GM23338 (cell line): Measurements from ENCODE around the gene ADCY1. TPM values are rescaled to one million over a fixed set of nuclear protein-coding genes. Genes with fewer than 3 reads are reported as not detected.

Source experiments
- ATAC-seq: fragments of 200-7000 bp; cut with Tn5 transposase; 3 replicates; pipeline ENCODE4 v1.9.1; 2020
- DNase-seq: peaks from one replicate; pipeline ENCODE4 v3.0.0-alpha.2; 2015; ENCODE audit warnings: low spot score
- H2AFZ ChIP-seq: fragments of 200-600 bp; sonication (generic); 2 replicates; pipeline ENCODE4 v1.8.0; 2016; ENCODE audit warnings: antibody characterized with exemption, mild to moderate bottlenecking, moderate library complexity
- H3F3A ChIP-seq: fragments of 200-600 bp; sonication (generic); replicated peaks from 2 replicates; pipeline ENCODE4 v1.8.0; 2017; ENCODE audit warnings: antibody characterized with exemption, mixed run types, low read depth
- H3K27ac ChIP-seq: fragments of 200-600 bp; sonication (generic); 2 replicates; pipeline ENCODE4 v1.6.1; 2016; ENCODE audit warnings: low read depth
- H3K27me3 ChIP-seq: fragments of 200-600 bp; sonication (generic); 2 replicates; pipeline ENCODE4 v1.8.0; 2016; ENCODE audit warnings: mild to moderate bottlenecking, mixed run types, moderate library complexity; ENCODE audit not compliant: insufficient read depth
- H3K36me3 ChIP-seq: fragments of 200-600 bp; sonication (generic); 2 replicates; pipeline ENCODE4 v1.8.0; 2016; ENCODE audit warnings: mild to moderate bottlenecking; ENCODE audit not compliant: insufficient read depth
- H3K4me1 ChIP-seq: fragments of 200-600 bp; sonication (generic); 2 replicates; pipeline ENCODE4 v1.8.0; 2016; ENCODE audit warnings: mild to moderate bottlenecking, moderate library complexity; ENCODE audit not compliant: insufficient read depth
- H3K4me2 ChIP-seq: fragments of 200-600 bp; sonication (generic); 2 replicates; pipeline ENCODE4 v1.7.1; 2017; ENCODE audit warnings: mixed run types
- H3K4me3 ChIP-seq: fragments of 200-600 bp; sonication (generic); 2 replicates; pipeline ENCODE4 v1.6.1; 2016; ENCODE audit warnings: mixed run types
- H3K79me2 ChIP-seq: fragments of 200-600 bp; sonication (generic); replicated peaks from 2 replicates; pipeline ENCODE4 v1.8.0; 2017; ENCODE audit warnings: mild to moderate bottlenecking; ENCODE audit not compliant: insufficient read depth
- H3K9me2 ChIP-seq: fragments of 200-600 bp; sonication (generic); 2 replicates; pipeline ENCODE4 v1.8.0; 2017; ENCODE audit not compliant: insufficient read depth
- H4K20me1 ChIP-seq: fragments of 200-600 bp; sonication (generic); replicated peaks from 2 replicates; pipeline ENCODE4 v1.8.0; 2017; ENCODE audit warnings: mild to moderate bottlenecking; ENCODE audit not compliant: insufficient read depth
- H3K27ac Mint-ChIP-seq: 2 replicates; pipeline ENCODE4 v1.8.0; 2020; ENCODE audit warnings: inconsistent platforms, mild to moderate bottlenecking, moderate library complexity, mixed read lengths
- H3K27me3 Mint-ChIP-seq: 3 replicates; pipeline ENCODE4 v1.8.0; 2022; ENCODE audit warnings: low read depth, mild to moderate bottlenecking, moderate library complexity, mixed read lengths, inconsistent platforms; ENCODE audit not compliant: insufficient read depth, poor library complexity
- H3K36me3 Mint-ChIP-seq: 3 replicates; pipeline ENCODE4 v1.8.0; 2021; ENCODE audit warnings: low read depth, mild to moderate bottlenecking, inconsistent platforms, moderate library complexity, mixed read lengths
- H3K4me1 Mint-ChIP-seq: 3 replicates; pipeline ENCODE4 v1.8.0; 2020; ENCODE audit warnings: mild to moderate bottlenecking, inconsistent platforms, mixed read lengths
- H3K4me3 Mint-ChIP-seq: 3 replicates; pipeline ENCODE4 v1.8.0; 2021; ENCODE audit warnings: moderate library complexity, mild to moderate bottlenecking, inconsistent platforms, mixed read lengths
- H3K9me3 Mint-ChIP-seq: 3 replicates; pipeline ENCODE4 v1.8.0; 2020; ENCODE audit warnings: moderate library complexity, mild to moderate bottlenecking, inconsistent platforms, mixed read lengths
- CREB1 ChIP-seq: fragments of 250-450 bp; sonication (Bioruptor Pico); IDR thresholded peaks from 2 replicates; pipeline ENCODE4 v1.5.0; 2020; ENCODE audit warnings: low read depth, mild to moderate bottlenecking, moderate library complexity
- EZH2 ChIP-seq: fragments of 200-600 bp; sonication (generic); IDR thresholded peaks from one replicate; pipeline ENCODE4 v1.8.0; 2017; ENCODE audit warnings: antibody characterized with exemption, mild to moderate bottlenecking, low read depth; ENCODE audit not compliant: unreplicated experiment
- EZH2phosphoT487 ChIP-seq: fragments of 200-600 bp; sonication (generic); IDR thresholded peaks from one replicate; pipeline ENCODE4 v1.8.1; 2018; ENCODE audit warnings: antibody characterized with exemption; ENCODE audit not compliant: unreplicated experiment
- JUNB ChIP-seq: IDR thresholded peaks from one replicate; pipeline ENCODE4 v1.6.1; 2016; ENCODE audit warnings: antibody characterized with exemption; ENCODE audit not compliant: unreplicated experiment
- NANOG ChIP-seq: IDR thresholded peaks from 2 replicates; pipeline ENCODE4 v1.6.1; 2016; ENCODE audit warnings: antibody characterized with exemption, borderline replicate concordance
- POLR2AphosphoS5 ChIP-seq: IDR thresholded peaks from 2 replicates; pipeline ENCODE4 v1.6.1; 2016; ENCODE audit warnings: antibody characterized with exemption, low read depth
- STAT1 ChIP-seq: IDR thresholded peaks from one replicate; pipeline ENCODE4 v1.6.1; 2016; ENCODE audit warnings: antibody characterized with exemption; ENCODE audit not compliant: unreplicated experiment
- ZNF114 ChIP-seq: fragments of 250-450 bp; sonication (Bioruptor Pico); IDR thresholded peaks from 2 replicates; pipeline ENCODE4 v1.5.0; 2020; ENCODE audit warnings: mild to moderate bottlenecking, moderate library complexity
- ZNF331 ChIP-seq: fragments of 250-450 bp; sonication (Bioruptor Pico); IDR thresholded peaks from 2 replicates; pipeline ENCODE4 v1.5.0; 2020; ENCODE audit warnings: low read depth, mild to moderate bottlenecking, moderate library complexity
- polyA plus RNA-seq: library from polyadenylated mRNA; unstranded; fragments of >200 nt; fragmentation: Nextera tagmentation; extraction: Ambion mirVana; gene quantifications from 2 replicates; pipeline ENCODE4 v1.2.1, GENCODE V29; 2016
- total RNA-seq: library from RNA; depleted of rRNA; stranded (reverse); fragments of >200 nt; shearing (Covaris generic); gene quantifications from 2 replicates; pipeline ENCODE4 v1.2.3, GENCODE V29; 2014
- TF ChIP-seq, protein P1 (sequence below): IDR thresholded peaks from one replicate; pipeline ENCODE4 v1.6.1; 2018; ENCODE audit warnings: antibody characterized with exemption; ENCODE audit not compliant: unreplicated experiment
- TF ChIP-seq, protein P2 (sequence below): IDR thresholded peaks from 2 replicates; pipeline ENCODE4 v1.6.1; 2016; ENCODE audit warnings: antibody characterized with exemption
- TF ChIP-seq, protein P3 (sequence below): fragments of 250-450 bp; sonication (Bioruptor Pico); IDR thresholded peaks from 2 replicates; pipeline ENCODE4 v1.5.0; 2020; ENCODE audit warnings: mild to moderate bottlenecking, moderate library complexity
- TF ChIP-seq, protein P4 (sequence below), 2 experiments: fragments of 200-600 bp in 1 of 2; sonication (generic) in 1 of 2; conservative IDR thresholded peaks; 2 replicates each; pipeline versions ENCODE4 v1.5.1 to v1.6.1; 2016 to 2017; ENCODE audit warnings: antibody characterized with exemption in 2 of 2, low read depth in 2 of 2, mild to moderate bottlenecking in 2 of 2, moderate library complexity in 1 of 2

The ADCY1 gene
- total and polyA plus RNA-seq, 2 experiments from 2014 or later: 2.3 to 18.7 TPM

DNA sequence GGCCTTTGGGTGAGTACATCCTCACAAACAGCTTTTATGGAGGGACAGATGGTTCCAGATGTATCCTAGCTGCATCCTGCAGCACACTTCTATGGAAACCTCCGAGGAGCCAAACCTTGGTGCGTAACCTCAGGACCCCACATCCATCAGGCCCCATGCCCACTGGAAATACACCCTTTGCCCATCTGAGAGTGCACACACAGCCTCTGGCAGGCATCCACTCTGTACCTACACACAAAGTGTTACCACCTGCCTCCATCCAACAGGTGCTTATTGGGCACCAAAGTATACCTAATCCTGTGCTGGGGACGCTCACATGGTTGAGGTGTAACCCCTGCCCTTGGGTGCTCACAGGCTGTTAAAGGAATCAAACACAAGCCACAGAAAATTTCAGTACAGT, 117.9 kb downstream of the ADCY1 start:
- no peak overlapping the region for H3K4me3 Mint-ChIP-seq
- H3K36me3 Mint-ChIP-seq: peaks cover 12% of the 10 kb centered on the region
- Histone ChIP-seq H2AFZ (no peak overlapping the region), H3K4me1 (no peaks in the 10 kb centered on the region), H3K79me2 (no peaks in the 10 kb centered on the region), H3K4me2 (no peak overlapping the region), H3K4me3 (no peak overlapping the region), H3F3A (no peaks in the 10 kb centered on the region), H3K27ac (no peak overlapping the region), H3K36me3 (no peaks in the 10 kb centered on the region), H3K27me3 (no peaks in the 10 kb centered on the region), H3K9me2 (no peaks in the 10 kb centered on the region), H4K20me1 (no peaks in the 10 kb centered on the region)
- no peaks in the 10 kb centered on the region for H3K4me1 Mint-ChIP-seq
- TF ChIP-seq, protein P1, sequence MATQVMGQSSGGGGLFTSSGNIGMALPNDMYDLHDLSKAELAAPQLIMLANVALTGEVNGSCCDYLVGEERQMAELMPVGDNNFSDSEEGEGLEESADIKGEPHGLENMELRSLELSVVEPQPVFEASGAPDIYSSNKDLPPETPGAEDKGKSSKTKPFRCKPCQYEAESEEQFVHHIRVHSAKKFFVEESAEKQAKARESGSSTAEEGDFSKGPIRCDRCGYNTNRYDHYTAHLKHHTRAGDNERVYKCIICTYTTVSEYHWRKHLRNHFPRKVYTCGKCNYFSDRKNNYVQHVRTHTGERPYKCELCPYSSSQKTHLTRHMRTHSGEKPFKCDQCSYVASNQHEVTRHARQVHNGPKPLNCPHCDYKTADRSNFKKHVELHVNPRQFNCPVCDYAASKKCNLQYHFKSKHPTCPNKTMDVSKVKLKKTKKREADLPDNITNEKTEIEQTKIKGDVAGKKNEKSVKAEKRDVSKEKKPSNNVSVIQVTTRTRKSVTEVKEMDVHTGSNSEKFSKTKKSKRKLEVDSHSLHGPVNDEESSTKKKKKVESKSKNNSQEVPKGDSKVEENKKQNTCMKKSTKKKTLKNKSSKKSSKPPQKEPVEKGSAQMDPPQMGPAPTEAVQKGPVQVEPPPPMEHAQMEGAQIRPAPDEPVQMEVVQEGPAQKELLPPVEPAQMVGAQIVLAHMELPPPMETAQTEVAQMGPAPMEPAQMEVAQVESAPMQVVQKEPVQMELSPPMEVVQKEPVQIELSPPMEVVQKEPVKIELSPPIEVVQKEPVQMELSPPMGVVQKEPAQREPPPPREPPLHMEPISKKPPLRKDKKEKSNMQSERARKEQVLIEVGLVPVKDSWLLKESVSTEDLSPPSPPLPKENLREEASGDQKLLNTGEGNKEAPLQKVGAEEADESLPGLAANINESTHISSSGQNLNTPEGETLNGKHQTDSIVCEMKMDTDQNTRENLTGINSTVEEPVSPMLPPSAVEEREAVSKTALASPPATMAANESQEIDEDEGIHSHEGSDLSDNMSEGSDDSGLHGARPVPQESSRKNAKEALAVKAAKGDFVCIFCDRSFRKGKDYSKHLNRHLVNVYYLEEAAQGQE: no peak
- TF ChIP-seq JUNB (no peak), ZNF331 (CRISPR knock-in tag) (no peak), STAT1 (no peak), NANOG (no peak), EZH2 (no peak), EZH2phosphoT487 (no peak), CREB1 (CRISPR knock-in tag) (no peak), POLR2AphosphoS5 (no peak), ZNF114 (CRISPR knock-in tag) (no peak)
- TF ChIP-seq, protein P2, sequence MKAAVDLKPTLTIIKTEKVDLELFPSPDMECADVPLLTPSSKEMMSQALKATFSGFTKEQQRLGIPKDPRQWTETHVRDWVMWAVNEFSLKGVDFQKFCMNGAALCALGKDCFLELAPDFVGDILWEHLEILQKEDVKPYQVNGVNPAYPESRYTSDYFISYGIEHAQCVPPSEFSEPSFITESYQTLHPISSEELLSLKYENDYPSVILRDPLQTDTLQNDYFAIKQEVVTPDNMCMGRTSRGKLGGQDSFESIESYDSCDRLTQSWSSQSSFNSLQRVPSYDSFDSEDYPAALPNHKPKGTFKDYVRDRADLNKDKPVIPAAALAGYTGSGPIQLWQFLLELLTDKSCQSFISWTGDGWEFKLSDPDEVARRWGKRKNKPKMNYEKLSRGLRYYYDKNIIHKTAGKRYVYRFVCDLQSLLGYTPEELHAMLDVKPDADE: no peak
- TF ChIP-seq, protein P3, sequence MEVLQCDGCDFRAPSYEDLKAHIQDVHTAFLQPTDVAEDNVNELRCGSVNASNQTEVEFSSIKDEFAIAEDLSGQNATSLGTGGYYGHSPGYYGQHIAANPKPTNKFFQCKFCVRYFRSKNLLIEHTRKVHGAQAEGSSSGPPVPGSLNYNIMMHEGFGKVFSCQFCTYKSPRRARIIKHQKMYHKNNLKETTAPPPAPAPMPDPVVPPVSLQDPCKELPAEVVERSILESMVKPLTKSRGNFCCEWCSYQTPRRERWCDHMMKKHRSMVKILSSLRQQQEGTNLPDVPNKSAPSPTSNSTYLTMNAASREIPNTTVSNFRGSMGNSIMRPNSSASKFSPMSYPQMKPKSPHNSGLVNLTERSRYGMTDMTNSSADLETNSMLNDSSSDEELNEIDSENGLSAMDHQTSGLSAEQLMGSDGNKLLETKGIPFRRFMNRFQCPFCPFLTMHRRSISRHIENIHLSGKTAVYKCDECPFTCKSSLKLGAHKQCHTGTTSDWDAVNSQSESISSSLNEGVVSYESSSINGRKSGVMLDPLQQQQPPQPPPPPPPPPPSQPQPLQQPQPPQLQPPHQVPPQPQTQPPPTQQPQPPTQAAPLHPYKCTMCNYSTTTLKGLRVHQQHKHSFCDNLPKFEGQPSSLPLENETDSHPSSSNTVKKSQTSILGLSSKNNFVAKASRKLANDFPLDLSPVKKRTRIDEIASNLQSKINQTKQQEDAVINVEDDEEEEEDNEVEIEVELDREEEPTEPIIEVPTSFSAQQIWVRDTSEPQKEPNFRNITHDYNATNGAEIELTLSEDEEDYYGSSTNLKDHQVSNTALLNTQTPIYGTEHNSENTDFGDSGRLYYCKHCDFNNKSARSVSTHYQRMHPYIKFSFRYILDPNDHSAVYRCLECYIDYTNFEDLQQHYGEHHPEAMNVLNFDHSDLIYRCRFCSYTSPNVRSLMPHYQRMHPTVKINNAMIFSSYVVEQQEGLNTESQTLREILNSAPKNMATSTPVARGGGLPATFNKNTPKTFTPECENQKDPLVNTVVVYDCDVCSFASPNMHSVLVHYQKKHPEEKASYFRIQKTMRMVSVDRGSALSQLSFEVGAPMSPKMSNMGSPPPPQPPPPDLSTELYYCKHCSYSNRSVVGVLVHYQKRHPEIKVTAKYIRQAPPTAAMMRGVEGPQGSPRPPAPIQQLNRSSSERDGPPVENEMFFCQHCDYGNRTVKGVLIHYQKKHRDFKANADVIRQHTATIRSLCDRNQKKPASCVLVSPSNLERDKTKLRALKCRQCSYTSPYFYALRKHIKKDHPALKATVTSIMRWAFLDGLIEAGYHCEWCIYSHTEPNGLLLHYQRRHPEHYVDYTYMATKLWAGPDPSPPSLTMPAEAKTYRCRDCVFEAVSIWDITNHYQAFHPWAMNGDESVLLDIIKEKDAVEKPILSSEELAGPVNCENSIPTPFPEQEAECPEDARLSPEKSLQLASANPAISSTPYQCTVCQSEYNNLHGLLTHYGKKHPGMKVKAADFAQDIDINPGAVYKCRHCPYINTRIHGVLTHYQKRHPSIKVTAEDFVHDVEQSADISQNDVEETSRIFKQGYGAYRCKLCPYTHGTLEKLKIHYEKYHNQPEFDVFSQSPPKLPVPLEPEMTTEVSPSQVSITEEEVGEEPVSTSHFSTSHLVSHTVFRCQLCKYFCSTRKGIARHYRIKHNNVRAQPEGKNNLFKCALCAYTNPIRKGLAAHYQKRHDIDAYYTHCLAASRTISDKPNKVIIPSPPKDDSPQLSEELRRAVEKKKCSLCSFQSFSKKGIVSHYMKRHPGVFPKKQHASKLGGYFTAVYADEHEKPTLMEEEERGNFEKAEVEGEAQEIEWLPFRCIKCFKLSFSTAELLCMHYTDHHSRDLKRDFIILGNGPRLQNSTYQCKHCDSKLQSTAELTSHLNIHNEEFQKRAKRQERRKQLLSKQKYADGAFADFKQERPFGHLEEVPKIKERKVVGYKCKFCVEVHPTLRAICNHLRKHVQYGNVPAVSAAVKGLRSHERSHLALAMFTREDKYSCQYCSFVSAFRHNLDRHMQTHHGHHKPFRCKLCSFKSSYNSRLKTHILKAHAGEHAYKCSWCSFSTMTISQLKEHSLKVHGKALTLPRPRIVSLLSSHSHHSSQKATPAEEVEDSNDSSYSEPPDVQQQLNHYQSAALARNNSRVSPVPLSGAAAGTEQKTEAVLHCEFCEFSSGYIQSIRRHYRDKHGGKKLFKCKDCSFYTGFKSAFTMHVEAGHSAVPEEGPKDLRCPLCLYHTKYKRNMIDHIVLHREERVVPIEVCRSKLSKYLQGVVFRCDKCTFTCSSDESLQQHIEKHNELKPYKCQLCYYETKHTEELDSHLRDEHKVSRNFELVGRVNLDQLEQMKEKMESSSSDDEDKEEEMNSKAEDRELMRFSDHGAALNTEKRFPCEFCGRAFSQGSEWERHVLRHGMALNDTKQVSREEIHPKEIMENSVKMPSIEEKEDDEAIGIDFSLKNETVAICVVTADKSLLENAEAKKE: no peak
- TF ChIP-seq, protein P4, sequence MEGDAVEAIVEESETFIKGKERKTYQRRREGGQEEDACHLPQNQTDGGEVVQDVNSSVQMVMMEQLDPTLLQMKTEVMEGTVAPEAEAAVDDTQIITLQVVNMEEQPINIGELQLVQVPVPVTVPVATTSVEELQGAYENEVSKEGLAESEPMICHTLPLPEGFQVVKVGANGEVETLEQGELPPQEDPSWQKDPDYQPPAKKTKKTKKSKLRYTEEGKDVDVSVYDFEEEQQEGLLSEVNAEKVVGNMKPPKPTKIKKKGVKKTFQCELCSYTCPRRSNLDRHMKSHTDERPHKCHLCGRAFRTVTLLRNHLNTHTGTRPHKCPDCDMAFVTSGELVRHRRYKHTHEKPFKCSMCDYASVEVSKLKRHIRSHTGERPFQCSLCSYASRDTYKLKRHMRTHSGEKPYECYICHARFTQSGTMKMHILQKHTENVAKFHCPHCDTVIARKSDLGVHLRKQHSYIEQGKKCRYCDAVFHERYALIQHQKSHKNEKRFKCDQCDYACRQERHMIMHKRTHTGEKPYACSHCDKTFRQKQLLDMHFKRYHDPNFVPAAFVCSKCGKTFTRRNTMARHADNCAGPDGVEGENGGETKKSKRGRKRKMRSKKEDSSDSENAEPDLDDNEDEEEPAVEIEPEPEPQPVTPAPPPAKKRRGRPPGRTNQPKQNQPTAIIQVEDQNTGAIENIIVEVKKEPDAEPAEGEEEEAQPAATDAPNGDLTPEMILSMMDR (conservative IDR thresholded peaks at IDR 0.05; ENCODE audit: low read depth in 2 of 2): no peak
- H3K27ac Mint-ChIP-seq: no peak overlapping the region
- ATAC-seq (no peak), DNase-seq (no peak)
- no peaks in the 10 kb centered on the region; the same call in 2 of the 3 replicates for H3K9me3 Mint-ChIP-seq
- no peaks in the 10 kb centered on the region for H3K27me3 Mint-ChIP-seq
